NCI-H1436 treated with DMSO at 0.1 percent for 48 hours (cell line): ENCODE data around the gene DOCK10.

Source experiments
- DNase-seq: peaks from one replicate; lab custom pipeline; 2025; lab: John Stamatoyannopoulos, UW

Gene DOCK10

GRCh38 chr2:224776795-224777558 is 265.3 kb downstream of the DOCK10 start:
- DNase-seq: no peak

GRCh38 chr2:224775647-224776046 is 266.6 kb downstream of the DOCK10 start:
- no peak for DNase-seq

- no peak for DNase-seq
Observed at GRCh38 chr2:224774735-224775134, 267.5 kb downstream of the DOCK10 start.

DNA sequence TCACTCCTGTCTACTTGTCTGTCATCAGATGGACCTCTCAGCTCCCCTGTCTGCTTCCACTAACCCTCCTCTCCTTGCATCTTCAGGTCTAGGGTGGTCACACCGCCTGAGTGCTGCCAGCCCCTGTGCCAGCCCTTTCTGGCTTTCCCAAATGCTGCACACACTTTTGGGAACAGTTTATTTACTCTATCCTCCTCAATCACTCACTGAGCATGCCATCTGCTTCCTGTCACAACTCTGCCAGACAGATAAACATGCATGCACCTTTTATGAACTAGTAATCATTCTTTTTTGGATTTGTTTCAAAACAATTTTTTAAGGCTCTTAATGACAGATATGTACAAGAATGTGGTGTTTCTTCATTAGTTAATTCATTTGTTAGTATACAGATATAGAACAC is 269.8 kb downstream of the DOCK10 start:
- no peak for DNase-seq

- DNase-seq: no peak
Observed at GRCh38 chr2:224769489-224769888, 272.8 kb downstream of the DOCK10 start.

DNA sequence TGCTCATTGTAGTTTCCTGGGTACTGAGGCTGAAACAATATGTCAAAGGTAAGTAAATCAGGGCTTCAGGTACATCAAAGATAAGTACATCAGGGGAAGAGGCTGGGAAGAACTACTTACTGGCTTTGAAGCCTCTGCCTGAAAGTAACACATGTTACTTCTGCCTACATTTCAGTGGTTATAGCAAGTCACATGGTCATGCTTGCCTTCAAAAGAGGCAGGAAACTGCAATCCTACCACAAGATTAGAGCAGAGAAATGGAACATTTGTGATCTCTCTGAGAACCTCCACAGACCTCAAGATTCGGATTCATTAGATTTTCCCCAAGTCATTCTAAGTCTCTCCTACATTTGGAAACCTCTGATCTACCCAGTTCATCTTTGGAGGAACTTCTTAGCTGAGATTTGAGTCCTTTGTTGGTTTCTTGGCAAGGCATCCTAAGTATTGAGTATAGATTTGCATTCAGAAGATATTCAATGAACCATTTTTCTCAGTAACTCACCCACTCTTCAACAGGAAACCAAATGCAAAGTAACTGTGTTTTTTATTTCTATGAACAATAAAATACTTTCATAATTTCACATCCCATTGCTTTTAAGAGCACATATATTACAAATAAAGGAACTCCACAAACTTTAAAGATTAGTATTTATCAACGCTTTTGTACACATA is 277.6 kb downstream of the DOCK10 start:
- no peak for DNase-seq

DNA sequence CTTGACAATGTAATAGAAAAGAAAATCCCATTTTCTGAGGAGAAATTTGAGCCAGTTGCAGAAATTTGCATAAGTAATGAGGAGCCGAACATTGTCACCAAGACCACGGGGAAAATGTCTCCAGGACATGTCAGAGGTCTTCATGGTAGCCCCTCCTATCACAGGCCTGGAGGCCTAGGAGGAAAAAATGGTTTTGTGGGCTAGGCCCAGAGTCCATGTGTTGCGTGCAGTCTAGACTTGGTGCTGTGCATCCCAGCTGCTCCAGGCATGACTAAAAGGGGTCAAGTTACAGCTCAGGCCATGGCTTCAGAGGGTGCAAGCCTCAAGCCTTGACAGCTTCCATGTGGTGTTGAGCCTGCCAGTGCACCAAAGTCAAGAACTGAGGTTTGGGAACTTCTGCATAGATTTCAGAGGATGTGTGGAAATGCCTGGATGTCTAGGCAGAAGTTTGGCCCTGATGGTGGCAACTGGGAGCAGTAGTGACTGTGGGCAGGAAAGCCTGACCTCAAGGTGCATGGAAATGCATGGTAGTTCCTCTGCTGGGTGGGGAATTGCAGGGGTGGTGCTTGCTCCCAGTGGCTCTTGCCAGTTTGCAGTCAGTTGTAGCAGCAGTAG is 284.2 kb downstream of the DOCK10 start:
- no peak for DNase-seq

DNA sequence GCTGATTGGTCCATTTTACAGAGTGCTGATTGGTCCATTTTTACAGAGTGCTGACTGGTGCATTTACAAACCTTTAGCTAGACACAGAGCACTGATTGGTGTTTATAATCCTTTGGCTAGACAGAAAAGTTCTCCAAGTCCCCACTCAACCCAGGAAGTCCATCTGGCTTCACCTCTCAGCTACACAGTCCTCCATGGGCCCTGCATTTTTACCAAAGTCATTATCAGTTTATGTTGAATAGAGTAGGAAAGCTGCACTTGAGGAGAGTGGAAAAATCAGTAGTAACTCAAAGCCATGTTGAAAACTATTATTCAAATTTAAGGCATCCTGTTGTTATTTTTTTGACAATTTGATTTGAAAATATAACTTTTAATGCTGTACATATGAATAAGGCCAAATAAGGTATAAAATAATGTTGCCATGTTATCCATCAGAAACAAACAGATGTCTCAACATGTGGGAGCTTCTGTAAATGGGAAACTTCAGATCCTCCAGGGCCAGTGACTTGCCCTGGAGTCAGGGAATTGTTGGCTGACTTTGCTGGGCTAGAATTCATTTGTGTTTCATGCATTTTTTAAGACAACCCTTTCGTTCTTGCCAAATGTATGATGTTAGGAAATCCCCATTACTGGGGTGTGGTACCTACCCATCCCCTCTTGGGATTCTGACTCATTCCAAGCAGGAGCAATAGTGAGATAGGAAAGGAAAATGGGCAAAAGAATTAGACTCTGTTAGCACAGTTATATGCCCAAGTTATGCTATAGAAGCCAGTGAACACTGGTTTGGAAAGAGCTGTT is 288.3 kb downstream of the DOCK10 start:
- DNase-seq: no peak

- DNase-seq: no peak
Observed at GRCh38 chr2:224751996-224752698, 290.1 kb downstream of the DOCK10 start.

DNA sequence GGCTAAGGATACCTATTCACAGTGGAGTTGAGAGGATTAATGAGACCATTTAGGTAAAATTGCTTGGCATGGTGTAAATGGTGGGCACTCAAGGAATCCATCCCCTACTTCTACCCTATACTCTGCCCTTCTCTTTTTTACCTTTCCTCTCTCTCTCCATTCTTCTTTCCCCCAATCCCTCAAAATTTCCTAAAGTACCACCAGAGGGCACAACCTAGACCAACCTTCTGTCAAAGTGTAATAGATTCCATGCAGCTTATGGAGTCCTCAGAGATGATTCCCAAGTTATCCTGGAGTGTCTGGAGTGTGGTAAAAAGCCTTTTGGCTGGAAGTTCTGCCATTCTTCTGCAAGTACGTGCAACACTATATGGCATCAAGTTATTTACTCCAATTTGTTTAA is 293.1 kb downstream of the DOCK10 start:
- DNase-seq: no peak

DNA sequence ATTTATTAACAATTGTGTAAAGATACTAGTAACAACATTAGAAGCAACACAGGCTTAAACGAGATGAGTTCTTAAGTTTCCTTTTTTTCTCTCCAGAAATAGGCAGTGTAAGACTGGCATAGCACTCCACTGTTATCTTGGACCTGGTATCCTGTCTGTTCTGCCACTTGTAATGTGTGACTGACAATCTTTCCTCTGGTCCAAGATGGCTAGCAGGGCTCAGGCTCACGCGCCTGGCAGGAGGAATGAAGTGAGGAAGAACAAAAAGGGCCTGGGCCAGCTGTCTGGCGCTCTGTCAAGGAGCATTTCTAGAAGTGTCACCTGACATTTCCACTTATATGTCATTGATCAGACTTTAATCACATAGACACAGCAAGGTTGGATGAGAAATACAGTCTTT is 294.5 kb downstream of the DOCK10 start:
- DNase-seq: no peak

DNA sequence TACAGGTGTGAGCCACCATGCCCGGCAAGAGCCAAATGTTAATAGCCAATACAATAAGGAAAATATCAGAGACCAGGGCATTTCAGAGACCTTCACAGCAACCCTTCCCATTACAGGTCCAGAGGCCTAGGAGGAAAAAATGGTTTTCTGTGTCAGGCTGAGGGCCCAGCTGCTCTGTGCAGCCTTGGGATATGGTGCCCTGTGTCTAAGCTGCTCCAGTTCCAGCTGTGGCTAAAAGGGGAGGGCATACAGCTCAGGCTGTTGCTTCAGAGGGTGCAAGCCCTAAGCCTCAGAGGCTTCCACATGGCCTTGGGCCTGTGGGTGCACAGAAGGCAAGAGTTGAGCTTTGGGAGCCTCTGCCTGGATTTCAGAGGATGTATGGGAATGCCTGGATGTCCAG is 306.0 kb downstream of the DOCK10 start:
- no peak for DNase-seq

- no peak for DNase-seq
Observed at GRCh38 chr2:224734949-224735348, 307.3 kb downstream of the DOCK10 start.

GRCh38 chr2:224731665-224732064 is 310.6 kb downstream of the DOCK10 start:
- no peak for DNase-seq

DNA sequence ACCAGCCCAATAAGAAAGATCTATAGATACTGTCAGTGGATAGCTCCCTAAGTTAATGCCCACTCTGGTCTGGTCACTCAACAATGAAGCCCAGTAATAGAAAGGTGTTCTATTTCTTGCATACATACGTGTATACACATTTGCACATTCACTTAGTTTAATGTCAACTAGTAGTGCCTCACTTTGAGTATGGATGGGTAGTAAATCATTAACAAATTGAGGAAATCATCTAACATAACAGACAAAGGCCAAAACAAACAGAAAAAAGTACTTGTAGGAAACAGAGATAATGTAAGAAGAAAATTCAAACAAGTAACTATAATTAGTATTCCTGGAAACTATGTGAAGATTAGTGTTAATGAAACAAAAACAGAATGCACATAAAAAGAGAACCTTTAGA is 312.8 kb downstream of the DOCK10 start:
- DNase-seq: no peak

- no peak for DNase-seq
Observed at GRCh38 chr2:224724331-224724730, 317.9 kb downstream of the DOCK10 start.

DNA sequence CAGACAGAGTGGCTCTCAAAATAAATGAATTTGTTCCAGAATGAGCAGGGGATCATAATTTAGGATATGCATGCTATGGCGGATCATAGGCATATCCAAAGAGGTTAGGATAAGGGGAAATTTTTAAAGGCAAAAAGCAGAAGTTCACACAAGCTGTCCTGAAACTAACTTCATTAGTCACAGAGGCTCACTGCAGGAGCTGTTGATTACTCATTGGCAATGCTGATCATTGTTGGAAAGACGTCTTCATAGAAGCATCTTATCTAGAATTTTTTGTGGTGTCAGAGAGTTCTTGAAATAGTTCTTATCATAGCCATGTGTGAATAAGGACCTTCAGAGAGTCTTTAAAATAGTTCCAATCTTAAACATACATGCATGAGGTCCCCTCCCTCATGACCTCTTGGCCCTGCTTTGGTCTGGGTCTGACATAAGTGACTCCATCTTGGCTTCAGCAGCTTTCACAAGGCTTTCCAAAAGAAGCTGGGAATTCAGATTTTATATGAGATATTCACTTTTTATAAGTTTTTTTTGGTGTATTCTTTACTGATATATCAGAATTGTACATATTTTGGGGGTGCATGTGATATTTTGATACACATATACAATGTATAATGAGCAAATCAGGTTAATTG is 318.6 kb downstream of the DOCK10 start:
- no peak for DNase-seq

DNA sequence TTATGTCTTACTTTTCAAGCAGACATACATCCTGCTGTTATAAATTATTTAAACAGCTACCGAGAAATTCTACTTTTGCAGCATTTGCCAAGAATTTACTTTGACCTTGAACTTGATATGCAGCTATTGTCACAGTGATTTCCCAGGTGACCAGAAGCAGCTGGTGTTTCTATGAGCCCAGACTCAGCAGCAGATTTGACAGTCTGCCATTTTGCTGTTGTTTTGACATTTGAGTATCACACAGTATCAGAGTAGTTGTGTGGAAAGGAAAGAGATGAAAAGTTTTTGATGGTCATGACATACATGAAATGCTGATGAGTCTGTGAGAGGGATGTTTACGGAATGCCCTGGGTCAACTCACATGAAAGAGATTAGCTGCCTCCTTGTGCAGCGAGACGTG is 319.5 kb downstream of the DOCK10 start:
- DNase-seq: no peak

DNA sequence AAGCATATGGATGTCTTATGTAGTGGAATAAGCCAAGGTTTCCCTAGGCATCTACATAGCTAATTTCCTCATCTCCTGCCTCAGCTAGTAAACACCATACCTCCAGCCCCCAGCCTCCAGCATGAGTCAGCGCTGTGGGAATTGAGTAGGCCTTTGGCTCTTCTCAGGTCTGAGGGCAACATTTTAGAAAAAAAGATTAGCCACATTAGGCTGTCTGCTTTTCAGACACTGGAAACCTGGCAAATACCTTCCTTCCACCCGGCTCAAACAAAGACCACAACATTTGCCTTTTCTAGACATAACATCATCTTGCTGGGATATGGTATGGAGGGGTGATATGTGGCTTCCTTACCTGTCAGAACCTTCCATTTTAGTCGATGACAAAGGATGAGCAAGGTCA is 320.0 kb downstream of the DOCK10 start:
- no peak for DNase-seq

DNA sequence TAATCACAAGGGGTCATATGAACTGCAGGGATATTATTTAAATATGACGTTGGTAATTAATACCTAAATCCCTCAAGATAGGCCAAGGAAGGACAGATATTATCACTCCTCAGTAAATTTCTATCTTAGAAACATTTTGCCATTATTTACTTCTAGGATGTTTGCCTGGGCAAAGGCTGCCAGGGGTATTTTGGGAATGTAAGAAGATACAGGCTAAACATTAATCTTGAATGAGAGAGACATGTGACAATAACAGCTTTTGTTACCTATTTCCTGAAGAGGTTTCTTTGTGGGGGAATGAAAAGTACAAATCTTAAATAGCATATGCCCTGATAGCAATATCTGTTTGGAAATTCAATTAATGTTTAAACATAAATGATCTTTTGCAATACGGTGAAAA is 325.3 kb downstream of the DOCK10 start:
- no peak for DNase-seq

DNA sequence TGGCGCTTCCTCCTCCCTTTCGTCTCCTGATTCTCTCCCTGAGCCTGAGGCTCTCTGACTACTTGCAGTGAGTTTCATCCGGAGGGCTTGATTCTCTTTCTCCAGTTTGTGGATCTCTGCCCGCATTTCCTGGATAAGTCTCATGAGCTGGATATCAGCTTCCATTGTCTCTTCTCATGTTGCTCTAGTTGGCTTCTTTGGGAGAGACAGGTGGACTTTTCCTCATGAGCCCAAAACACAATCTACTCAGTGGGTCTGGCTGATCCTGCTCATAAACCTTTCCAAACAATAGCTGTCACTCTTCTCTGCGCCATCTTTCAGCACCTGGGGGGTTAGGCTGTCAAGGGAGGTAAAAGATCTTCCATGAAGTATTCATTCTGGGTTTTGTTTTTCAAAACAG is 326.1 kb downstream of the DOCK10 start, which contains the start of gene CCDC195:
TSS of gene CCDC195 (minus strand) at position 165 of the 400 bp plus-strand sequence. CDS start at position 165, 0 bp downstream.
- DNase-seq: no peak
